Keratinocyte (primary cell): ENCODE measurements around the gene NCKAP5. TPM values are rescaled to one million over a fixed set of nuclear protein-coding genes. Genes with fewer than 3 reads are reported as not detected.
A peak's percentile ranks its signal among the peaks of the same experiment; 100 is the strongest.

ENCODE experiments used
- DNase-seq: peaks from one replicate; pipeline ENCODE4 v3.0.0-alpha.2; 2011; ENCODE audit warnings: low read depth, missing footprints, low spot score
- FAIRE-seq: peaks from 2 replicates; lab custom pipeline; 2011; peaks lifted over from hg19 to GRCh38; lab: Jason Lieb, UNC
- H2AFZ ChIP-seq: 2 replicates; pipeline ENCODE4 v1.6.0; 2012; ENCODE audit warnings: low read length, control low read depth, inconsistent platforms; ENCODE audit not compliant: control insufficient read depth
- H3K27ac ChIP-seq: 2 replicates; pipeline ENCODE4 v1.5.1; 2011; ENCODE audit warnings: low read length; ENCODE audit not compliant: control insufficient read depth, insufficient read depth
- H3K27me3 ChIP-seq: 3 replicates; pipeline ENCODE4 v1.6.0; 2011; ENCODE audit warnings: low read length; ENCODE audit not compliant: control insufficient read depth, insufficient read depth; ENCODE audit errors: extremely low read depth
- H3K36me3 ChIP-seq, 2 experiments: 2 replicates in 1 of 2; 3 replicates in 1 of 2; pipeline ENCODE4 v1.5.1; 2011; ENCODE audit warnings: low read length in 2 of 2, mild to moderate bottlenecking in 1 of 2; ENCODE audit not compliant: control insufficient read depth in 2 of 2, insufficient read depth in 2 of 2; ENCODE audit errors: extremely low read depth in 1 of 2
- H3K4me1 ChIP-seq: 3 replicates; pipeline ENCODE4 v1.5.1; 2011; ENCODE audit warnings: low read length; ENCODE audit not compliant: control insufficient read depth, insufficient read depth; ENCODE audit errors: extremely low read depth
- H3K4me2 ChIP-seq: 3 replicates; pipeline ENCODE4 v1.6.0; 2011; ENCODE audit warnings: low read depth, low read length; ENCODE audit not compliant: control insufficient read depth, insufficient read depth; ENCODE audit errors: extremely low read depth
- H3K4me3 ChIP-seq, 3 experiments: fragments of 200-600 bp in 1 of 3; sonication (generic) in 1 of 3; 2 replicates in 2 of 3; 3 replicates in 1 of 3; pipeline ENCODE4 v1.5.1; 2011 to 2016; ENCODE audit warnings: low read length in 3 of 3, mild to moderate bottlenecking in 3 of 3, control low read depth in 2 of 3, inconsistent platforms in 1 of 3, low read depth in 1 of 3, mixed read lengths in 1 of 3, mixed run types in 1 of 3, moderate library complexity in 1 of 3; ENCODE audit not compliant: control insufficient read depth in 2 of 3, insufficient read depth in 2 of 3; ENCODE audit errors: extremely low read depth in 1 of 3
- H3K79me2 ChIP-seq: 2 replicates; pipeline ENCODE4 v1.6.0; 2012; ENCODE audit warnings: low read length; ENCODE audit not compliant: control insufficient read depth, insufficient read depth
- H3K9ac ChIP-seq: 3 replicates; pipeline ENCODE4 v1.6.0; 2011; ENCODE audit warnings: low read length; ENCODE audit not compliant: control insufficient read depth, insufficient read depth; ENCODE audit errors: extremely low read depth
- H3K9me1 ChIP-seq: 3 replicates; pipeline ENCODE4 v1.6.0; 2011; ENCODE audit warnings: low read length; ENCODE audit not compliant: control insufficient read depth, insufficient read depth; ENCODE audit errors: extremely low read depth
- H3K9me3 ChIP-seq: 2 replicates; pipeline ENCODE4 v1.5.1; 2012; ENCODE audit warnings: low read depth, low read length; ENCODE audit not compliant: control insufficient read depth
- H4K20me1 ChIP-seq: 3 replicates; pipeline ENCODE4 v1.6.0; 2011; ENCODE audit warnings: low read length; ENCODE audit not compliant: control insufficient read depth, insufficient read depth; ENCODE audit errors: extremely low read depth
- CTCF ChIP-seq, 3 experiments: IDR thresholded peaks in 1 of 3; conservative IDR thresholded peaks in 1 of 3; optimal IDR thresholded peaks in 1 of 3; 2 replicates in 2 of 3; 3 replicates in 1 of 3; pipeline versions ENCODE3 to v1.5.1; 2011; ENCODE audit warnings: low read length in 3 of 3, mild to moderate bottlenecking in 3 of 3, moderate library complexity in 2 of 3, control low read depth in 1 of 3, inconsistent platforms in 1 of 3; ENCODE audit not compliant: insufficient read depth in 2 of 3; ENCODE audit errors: extremely low read depth in 1 of 3
- EZH2 ChIP-seq: IDR thresholded peaks from one replicate; pipeline ENCODE4 v1.6.1; 2012; ENCODE audit warnings: inconsistent platforms, mild to moderate bottlenecking, low read length, moderate library complexity
- dilution Hi-C: fragments of 300-500 bp; cut with MboI; formaldehyde crosslinking; loops from one replicate; pipeline ENCODE4 v1.7.0; 2020; ENCODE audit warnings: low sequenced_read_pairs; ENCODE audit not compliant: extremely low pct_ligation_motif_present
- polyA plus RNA-seq, 5 experiments: library from polyadenylated mRNA; depleted of rRNA in 3 of 5; stranded (reverse) in 3 of 5; stranded (forward) in 1 of 5; unstranded in 1 of 5; fragments of >200 nt; gene quantifications; 1 replicate in 1 of 5; 2 replicates in 3 of 5; 3 replicates in 1 of 5; pipeline versions ENCODE4 v1.2.1 to v1.2.3, GENCODE V29; 2011 to 2012; ENCODE audit warnings: missing spikeins in 2 of 5, low read depth in 1 of 5, low replicate concordance in 1 of 5

NCKAP5 gene
- polyA plus RNA-seq, 1 donor (not counting 4 experiments of a cell fraction or from before 2014, with no cell fraction given), result 3.6 TPM

GRCh38 chr2:133456156-133456555 lies 112.1 kb downstream of the NCKAP5 start:
- no peak overlapping the region for H3K4me3 ChIP-seq
- H3K36me3 ChIP-seq, result no peaks in the 10 kb centered on the region
- no peak for FAIRE-seq
- H3K9ac ChIP-seq, result no peak overlapping the region
- H3K4me1 ChIP-seq, result peaks cover 17% of the 10 kb centered on the region
- no peaks in the 10 kb centered on the region for H3K79me2 ChIP-seq
- dilution Hi-C loops, result no loop called here
- no peaks in the 10 kb centered on the region for H3K27me3 ChIP-seq
- no peaks in the 10 kb centered on the region for H3K9me3 ChIP-seq
- DNase-seq, result no peak
- H2AFZ ChIP-seq, result no peak overlapping the region
- H3K4me2 ChIP-seq, result no peak overlapping the region
- no peaks in the 10 kb centered on the region for H4K20me1 ChIP-seq
- no peaks in the 10 kb centered on the region for H3K9me1 ChIP-seq
- TF ChIP-seq EZH2 (no peak), CTCF (optimal IDR thresholded peaks at IDR 0.05 in 1 of 3, IDR thresholded peaks at IDR 0.05 in 1 of 3, conservative IDR thresholded peaks at IDR 0.05 in 1 of 3; ENCODE audit: extremely low read depth in 1 of 3, insufficient read depth in 2 of 3, low read length in 3 of 3) (no peak)
- H3K27ac ChIP-seq, result no peak overlapping the region

DNA sequence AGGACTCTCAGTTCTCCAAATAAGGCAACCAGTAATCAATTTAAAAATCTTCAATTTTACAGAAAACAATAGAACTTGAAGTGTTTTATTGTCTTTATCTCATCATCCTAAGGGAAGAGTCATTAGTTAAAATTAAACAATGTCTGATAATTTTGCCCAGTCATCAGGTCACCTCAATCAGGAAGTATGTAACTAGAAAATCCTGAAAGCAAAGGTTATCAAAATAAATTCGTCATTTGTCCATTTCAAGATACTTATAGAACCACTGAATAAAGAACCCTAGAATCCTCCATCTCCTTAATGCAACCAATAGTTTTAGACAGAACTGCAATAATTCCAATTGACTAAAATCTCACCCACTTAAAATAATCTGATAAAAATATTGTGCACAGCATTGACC lies 115.2 kb downstream of the NCKAP5 start:
- Histone ChIP-seq H3K9me1 (no peaks in the 10 kb centered on the region), H3K36me3 (no peaks in the 10 kb centered on the region), H3K4me2 (peak overlapping the region; percentile 11), H2AFZ (no peak overlapping the region), H3K79me2 (no peaks in the 10 kb centered on the region), H3K9ac (no peak overlapping the region), H3K27me3 (no peaks in the 10 kb centered on the region), H3K4me3 (no peak overlapping the region), H3K27ac (peak overlapping the region; percentile 64), H4K20me1 (no peaks in the 10 kb centered on the region), H3K9me3 (no peaks in the 10 kb centered on the region), H3K4me1 (peaks cover 15% of the 10 kb centered on the region)
- FAIRE-seq (no peak), DNase-seq (no peak)
- TF ChIP-seq CTCF (optimal IDR thresholded peaks at IDR 0.05 in 1 of 3, IDR thresholded peaks at IDR 0.05 in 1 of 3, conservative IDR thresholded peaks at IDR 0.05 in 1 of 3; ENCODE audit: extremely low read depth in 1 of 3, insufficient read depth in 2 of 3, low read length in 3 of 3) (no peak), EZH2 (no peak)
- dilution Hi-C loops, result no loop called here
